SU-DHL-6 (cell line): ENCODE results near the gene LMX1A.

Experiments used
- CTCF ChIP-seq: fragments of 200-600 bp; sonication (generic); IDR thresholded peaks from one replicate; pipeline ENCODE4 v1.5.1; 2017; ENCODE audit warnings: antibody characterized with exemption, mild to moderate bottlenecking, low read length, moderate library complexity; ENCODE audit not compliant: insufficient read depth, poor library complexity, severe bottlenecking
- EZH2phosphoT487 ChIP-seq: fragments of 200-600 bp; sonication (generic), shearing (Covaris generic); conservative IDR thresholded peaks from 2 replicates; pipeline ENCODE4 v1.6.1; 2018; ENCODE audit warnings: mild to moderate bottlenecking, antibody characterized with exemption, low read length, moderate library complexity, mixed read lengths

- TF ChIP-seq CTCF, result no peak
- TF ChIP-seq EZH2phosphoT487, result no peak
Measured at GRCh38 chr1:165179306-165179705, 177.2 kb downstream of the LMX1A start.
